ENCODE measurements around the gene NTPCR.

DNA sequence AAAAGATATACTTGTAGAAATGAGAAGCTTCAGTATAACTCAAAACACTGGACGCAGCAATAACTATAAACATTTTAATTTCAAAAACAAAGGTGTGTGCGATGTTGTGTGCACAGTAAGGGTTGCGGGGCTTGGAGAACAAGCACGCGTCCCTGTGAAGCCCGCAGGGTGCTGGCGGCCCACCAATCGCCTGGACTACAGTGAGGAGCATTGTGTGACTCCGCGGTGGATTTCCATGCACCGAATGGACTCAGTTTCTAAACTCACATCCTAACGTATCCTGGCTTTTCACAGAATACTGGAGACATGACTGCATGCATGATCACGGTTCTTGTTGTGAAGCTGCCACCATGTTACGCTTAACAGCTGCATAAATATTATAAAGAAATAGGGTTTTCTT lies 33.0 kb downstream of the NTPCR start:
- TF ChIP-seq, protein P1, sequence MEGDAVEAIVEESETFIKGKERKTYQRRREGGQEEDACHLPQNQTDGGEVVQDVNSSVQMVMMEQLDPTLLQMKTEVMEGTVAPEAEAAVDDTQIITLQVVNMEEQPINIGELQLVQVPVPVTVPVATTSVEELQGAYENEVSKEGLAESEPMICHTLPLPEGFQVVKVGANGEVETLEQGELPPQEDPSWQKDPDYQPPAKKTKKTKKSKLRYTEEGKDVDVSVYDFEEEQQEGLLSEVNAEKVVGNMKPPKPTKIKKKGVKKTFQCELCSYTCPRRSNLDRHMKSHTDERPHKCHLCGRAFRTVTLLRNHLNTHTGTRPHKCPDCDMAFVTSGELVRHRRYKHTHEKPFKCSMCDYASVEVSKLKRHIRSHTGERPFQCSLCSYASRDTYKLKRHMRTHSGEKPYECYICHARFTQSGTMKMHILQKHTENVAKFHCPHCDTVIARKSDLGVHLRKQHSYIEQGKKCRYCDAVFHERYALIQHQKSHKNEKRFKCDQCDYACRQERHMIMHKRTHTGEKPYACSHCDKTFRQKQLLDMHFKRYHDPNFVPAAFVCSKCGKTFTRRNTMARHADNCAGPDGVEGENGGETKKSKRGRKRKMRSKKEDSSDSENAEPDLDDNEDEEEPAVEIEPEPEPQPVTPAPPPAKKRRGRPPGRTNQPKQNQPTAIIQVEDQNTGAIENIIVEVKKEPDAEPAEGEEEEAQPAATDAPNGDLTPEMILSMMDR (IDR thresholded peaks at IDR 0.05; ENCODE audit: extremely low read depth in 1 of 2, insufficient read depth in 1 of 2, low read depth in 1 of 2, low read length in 2 of 2): no peak
- TF ChIP-seq POLR2AphosphoS5 (IDR thresholded peaks at IDR 0.05; ENCODE audit: insufficient read depth, low read depth, low read length) (no peak), POLR2A (IDR thresholded peaks at IDR 0.05; ENCODE audit: low read depth, low read length) (no peak), FOS (IDR thresholded peaks at IDR 0.05; ENCODE audit: borderline replicate concordance, insufficient read depth, low read length) (no peak), EZH2 (IDR thresholded peaks at IDR 0.05; ENCODE audit: borderline replicate concordance, low read depth, low read length, severe bottlenecking) (no peak), JUN (IDR thresholded peaks at IDR 0.05; ENCODE audit: borderline replicate concordance, insufficient read depth, insufficient read length, low read depth) (no peak)
- TF ChIP-seq, protein P2, sequence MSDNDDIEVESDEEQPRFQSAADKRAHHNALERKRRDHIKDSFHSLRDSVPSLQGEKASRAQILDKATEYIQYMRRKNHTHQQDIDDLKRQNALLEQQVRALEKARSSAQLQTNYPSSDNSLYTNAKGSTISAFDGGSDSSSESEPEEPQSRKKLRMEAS (IDR thresholded peaks at IDR 0.05; ENCODE audit: insufficient read depth, insufficient read length): no peak
